M059J (cell line): Measurements from ENCODE around the gene PTPRD. TPM values are rescaled to one million over a fixed set of nuclear protein-coding genes. Genes with fewer than 3 reads are reported as not detected.
"Not testable (repeated sequence)": the region's sequence is repeated elsewhere in the genome, so short reads cannot be mapped to it uniquely, and the experiment has no call there.

Experiments used
- DNase-seq: peaks from one replicate; pipeline ENCODE4 v3.0.0-alpha.2; 2012; ENCODE audit warnings: low read depth
- total RNA-seq: library from RNA; depleted of rRNA; stranded (reverse); fragments of >200 nt; shearing (Covaris generic); gene quantifications from 2 replicates; pipeline ENCODE4 v1.2.3, GENCODE V29; 2014

Gene PTPRD
- total RNA-seq, 1 experiment from 2014 or later, result not detected

DNA sequence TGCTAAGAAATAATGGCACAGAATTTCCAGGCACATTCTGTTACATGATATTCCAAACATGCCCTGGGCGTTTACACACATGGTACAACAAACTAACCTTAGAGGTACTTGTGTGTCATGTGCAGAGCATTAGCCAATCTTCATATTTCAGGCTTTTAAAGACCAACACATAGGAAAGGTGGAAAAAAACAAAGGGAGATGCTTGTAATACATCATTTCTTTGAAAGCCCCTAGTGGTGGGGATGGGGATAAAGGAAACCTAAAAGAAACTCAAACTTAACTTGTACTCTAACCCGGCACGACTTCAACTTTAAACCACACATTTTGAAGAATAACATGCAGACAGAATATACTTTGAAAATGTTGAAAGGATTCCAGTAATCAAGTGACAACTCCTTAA, 133.6 kb downstream of the PTPRD start:
- DNase-seq, result no peak

DNA sequence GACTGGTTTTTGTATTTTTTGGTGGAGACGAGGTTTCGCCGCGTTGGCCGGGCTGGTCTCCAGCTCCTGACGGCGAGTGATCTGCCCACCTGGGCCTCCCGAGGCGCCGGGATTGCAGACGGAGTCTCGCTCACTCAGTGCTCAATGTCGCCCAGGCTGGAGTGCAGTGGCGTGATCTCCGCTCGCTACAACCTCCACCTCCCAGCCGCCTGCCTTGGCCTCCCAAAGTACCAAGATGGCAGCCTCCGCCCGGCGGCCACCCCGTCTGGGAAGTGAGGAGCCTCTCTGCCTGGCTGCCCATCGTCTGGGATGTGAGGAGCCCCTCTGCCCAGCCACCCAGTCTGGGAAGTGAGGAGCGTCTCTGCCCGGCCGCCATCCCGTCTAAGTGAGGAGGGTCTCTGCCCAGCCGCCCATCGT, 163.6 kb downstream of the PTPRD start:
- not testable (repeated sequence) for DNase-seq

DNA sequence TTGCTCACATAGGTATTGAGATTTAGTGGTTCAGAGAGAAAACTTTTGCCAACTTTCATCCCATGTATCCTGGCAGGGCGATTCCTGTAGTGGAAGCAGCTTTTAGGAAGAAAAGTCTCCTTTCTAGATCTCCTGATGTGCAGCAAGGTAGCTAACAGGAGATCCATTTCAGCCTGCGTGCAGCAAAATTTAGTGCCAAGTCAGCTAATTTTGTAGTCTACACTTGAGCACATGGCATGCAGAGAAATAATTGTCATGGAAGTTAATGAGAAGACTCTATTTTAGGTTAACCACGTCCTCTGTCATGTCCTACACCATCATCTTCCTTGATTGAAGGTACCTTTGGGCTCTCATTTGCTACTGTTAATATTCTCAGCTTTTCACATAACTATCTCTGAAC, 165.8 kb downstream of the PTPRD start:
- DNase-seq, result no peak

DNA sequence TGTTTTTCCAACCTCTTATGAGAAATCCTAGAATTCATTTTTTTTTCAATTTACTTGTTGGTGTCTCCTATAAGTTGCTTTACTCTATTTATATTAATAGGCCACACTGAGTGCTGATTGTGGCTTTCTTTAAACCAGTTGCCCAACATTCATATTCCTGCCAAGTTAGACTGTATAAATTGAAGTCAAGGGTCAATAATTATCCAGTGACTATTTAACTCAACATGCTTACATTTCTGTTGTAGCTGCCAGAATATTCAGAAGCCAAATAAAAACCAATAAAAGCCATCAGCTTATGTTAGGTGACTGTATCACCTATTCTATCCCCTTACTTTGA, 169.0 kb downstream of the PTPRD start:
- no peak for DNase-seq

DNA sequence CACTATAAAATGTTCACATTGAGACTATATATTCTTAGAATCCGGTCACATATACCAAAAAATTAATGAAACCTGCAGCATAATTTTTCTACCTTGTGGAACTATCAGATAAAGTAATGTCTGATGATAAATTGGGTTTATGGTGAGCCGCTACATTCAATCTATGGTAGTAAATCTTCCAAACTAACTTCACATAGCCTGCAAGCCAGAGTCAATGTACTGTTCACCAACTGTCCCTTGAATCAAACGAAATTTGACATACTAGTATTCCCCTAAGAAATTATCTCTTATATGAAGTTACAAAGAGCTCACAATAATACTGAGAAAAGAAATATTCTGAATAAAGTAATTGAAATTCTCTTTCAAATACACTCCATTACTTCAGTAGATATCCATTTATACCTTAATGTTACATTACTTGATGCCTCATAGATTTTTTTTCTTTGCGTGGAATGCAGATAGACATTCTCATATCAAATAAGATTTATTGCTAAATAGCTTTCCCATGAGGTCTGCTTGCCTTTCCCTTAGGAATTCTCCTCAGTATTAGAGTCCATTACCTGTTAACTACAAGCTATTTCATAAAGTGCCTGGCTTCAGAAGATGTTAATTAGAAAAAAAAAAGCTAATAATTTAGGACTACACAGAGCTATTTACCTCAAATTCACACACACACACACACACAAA, 169.5 kb downstream of the PTPRD start:
- no peak for DNase-seq

DNA sequence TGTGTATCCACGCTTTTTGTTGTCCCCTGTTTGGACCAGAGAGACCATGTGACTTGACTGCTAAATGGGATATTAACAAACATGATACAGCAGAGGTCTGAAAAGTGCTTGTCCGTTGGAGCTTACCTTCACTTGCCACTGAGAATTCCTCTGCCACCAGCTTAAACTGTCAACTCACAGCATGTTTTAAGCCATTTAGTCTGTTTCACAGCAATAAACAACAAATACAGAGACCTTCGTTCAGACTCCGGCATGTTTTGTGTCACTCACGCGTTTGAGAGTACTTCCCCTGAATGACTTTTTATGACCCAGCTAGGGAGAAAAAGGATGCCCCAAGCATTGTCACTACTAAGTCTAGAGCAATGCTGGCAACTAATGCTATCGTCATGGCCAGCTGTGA, 173.8 kb downstream of the PTPRD start:
- no peak for DNase-seq

DNA sequence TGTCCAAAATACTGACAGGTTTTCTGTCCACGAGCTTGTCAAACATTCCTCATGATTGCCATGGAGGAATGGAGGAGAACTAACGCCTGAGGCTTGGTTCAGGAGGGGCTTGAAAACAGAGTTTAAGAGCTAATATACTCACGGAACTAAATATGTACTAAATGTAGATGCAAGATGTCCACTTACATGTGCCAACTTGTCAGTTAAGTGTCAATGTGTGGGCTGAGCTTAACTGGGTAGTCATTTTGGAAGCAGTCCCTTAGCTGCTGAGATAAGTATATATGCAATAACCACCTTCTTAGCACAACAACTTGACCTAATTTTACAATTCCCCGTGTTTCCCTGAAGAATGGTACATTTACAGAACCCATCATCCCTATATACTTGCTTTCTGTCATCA, 176.0 kb downstream of the PTPRD start:
- DNase-seq, result no peak

DNA sequence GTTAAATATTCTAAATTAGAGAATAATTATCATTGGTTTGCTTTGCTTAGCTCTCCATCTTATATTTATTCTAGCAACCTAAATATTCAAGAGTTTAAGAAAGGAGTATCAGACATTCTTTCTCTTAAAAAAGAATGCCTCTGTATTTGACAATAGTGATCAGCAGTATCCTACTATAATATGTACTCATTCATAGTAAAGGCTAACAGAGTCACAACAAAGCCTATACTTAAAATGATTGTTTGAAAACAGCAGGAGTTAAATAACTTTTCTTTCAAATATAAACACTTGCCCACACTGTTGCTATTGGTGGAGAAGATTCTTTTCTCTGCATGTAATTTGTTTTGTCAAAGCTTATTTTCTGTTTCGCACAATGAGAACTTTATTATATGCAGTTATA, 178.4 kb downstream of the PTPRD start:
- DNase-seq, result no peak

DNA sequence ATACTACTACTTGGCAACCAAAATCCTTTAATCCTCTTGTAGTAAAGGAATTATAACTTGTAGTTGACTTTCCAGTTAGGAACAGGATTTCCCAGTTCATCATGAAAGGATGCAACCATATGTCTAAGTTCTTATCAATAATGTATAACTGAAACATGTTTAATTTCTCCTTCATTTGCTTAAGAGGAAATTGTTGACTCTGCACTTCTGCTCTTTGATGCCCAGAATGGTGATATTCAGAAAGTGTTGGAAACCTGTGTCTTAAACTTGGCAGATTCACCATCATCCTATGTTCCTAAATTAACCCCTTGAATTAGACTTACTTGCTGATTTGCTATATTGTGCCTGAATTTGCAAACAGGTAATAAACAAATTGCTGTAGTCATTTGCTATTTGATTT, 201.5 kb downstream of the PTPRD start:
- DNase-seq, result no peak

DNA sequence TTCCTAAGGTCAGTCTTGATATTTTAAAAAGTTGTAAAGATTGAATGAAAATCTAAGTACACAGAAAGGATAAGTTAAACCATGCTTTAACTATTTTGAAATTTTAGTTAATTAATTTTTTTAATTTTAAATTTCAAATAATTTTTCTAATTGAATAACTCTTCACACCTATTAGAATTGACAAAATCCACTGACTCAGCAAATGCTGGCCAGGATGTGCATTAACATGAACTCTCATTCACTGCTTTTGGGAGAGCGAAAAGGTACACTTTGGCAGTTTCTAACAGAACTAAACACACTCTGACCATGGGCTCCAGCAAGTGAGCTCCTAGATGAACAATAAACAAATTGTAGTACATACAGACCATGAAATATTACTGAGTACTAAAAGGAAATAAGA, 209.5 kb downstream of the PTPRD start:
- no peak for DNase-seq

DNA sequence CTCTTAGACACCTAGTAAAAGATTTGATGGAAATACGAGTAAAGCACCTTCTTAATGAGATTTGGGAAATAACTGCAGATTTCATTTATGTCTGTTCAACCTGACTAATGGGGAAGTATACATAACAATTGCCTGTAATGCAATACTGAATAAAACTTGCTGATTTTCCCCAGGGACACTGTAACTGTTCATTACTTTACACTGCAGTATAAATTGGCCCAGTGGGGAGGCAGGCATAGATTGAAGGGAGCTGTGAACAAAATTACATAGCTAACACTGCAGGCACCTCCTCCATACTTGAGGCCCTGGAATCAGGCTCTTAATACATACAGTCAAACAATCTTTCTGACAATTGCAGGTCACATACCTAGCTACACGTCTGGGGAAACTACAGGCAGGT, 216.2 kb downstream of the PTPRD start:
- DNase-seq, result no peak

DNA sequence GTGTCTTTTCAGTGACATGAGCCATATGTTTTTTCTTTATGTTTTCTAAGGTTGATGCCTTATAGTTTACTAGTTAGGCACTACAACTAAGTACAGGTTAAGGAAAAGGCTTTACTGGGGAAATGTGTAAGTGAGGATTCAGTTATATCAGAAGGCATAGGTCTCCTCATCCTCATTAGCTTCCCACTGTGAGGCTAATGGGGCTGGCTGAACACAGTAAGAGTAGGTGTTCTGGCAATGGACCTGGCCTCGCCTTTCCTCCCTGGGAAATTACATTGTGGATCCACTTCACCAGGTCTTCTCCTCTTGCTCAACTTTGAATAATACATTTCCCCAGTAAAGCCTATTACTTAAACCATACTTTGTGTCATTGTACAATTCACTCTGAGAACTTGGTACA, 225.5 kb downstream of the PTPRD start:
- DNase-seq, result no peak

DNA sequence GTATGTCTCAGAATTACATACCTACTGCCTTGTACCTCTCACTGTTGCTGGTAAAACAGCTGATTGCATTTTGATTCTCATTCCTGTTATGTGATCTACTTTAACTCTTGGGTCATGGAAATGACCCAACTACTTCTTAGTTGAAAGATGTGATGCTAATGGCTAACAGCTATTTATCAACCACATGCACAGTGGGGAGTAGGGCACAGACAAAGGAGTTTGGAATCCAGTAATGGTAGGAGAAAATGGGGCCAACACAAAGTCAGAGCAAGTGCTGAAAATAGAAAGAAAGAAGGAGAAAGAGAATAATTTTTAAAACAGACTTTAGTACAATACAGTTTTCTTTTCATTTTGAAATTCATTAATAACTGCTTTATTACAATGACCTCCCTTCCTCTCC, 241.0 kb downstream of the PTPRD start:
- DNase-seq, result no peak

DNA sequence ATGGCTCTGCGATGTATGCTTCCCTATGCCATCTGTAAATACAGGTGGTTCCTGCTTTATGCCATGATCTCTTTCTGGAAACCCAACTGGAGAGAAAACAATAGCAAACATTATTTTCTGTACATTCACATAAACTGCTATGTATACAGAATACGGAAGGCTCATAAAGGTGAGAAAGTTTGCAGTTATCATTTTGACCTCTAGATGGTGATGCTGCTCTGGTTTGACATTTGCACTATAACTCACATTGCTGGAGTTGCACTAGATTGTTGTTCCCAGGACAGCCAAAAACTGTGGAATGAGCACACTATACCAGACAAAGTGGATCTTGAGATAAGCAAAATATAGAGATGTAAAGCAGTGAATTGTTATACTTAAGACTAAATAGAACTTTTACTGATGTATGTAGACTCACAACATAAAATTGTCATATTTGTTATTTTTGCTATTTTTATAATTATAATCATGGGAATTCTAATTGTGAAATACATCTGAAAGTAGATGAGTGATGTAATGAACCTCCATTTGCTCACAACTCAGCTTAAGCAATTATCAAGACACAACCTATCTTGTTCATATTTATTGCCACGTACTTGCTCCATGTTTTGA, 246.5 kb downstream of the PTPRD start:
- peak; percentile 11 for DNase-seq

DNA sequence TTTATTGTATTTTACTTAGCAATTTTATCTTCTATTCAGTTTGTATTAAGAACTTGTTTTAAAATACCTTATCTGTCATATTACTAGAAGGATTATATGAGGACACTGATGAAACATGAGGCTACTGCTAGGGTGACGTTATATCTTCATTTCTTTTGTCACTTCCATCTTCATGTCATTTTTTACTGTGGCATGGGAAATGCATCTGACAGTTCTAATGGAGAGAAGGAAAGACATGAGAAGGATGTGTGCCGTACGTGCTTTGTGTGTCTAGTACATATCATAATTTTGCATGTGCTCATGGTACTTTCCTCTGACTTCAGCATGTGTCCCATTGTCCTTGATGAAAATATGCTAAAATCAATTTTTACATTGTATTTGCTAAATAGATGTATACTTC, 258.2 kb downstream of the PTPRD start:
- DNase-seq, result no peak

DNA sequence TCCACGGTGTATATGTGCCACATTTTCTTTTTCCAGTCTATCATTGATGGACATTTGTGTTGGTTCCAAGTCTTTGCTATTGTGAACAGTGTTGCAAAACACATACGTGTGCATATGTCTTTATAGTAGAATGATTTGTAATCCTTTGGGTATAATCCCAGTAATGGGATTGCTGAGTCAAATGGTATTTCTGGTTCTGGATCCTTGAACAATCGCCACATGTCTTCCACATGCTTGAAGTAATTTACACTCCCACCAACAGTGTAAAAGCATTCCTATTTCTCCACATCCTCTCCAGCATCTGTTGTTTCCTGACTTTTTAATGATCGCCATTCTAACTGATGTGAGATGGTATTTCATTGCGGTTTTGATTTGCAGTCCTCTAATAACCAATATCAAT, 267.2 kb downstream of the PTPRD start:
- not testable (repeated sequence) for DNase-seq

DNA sequence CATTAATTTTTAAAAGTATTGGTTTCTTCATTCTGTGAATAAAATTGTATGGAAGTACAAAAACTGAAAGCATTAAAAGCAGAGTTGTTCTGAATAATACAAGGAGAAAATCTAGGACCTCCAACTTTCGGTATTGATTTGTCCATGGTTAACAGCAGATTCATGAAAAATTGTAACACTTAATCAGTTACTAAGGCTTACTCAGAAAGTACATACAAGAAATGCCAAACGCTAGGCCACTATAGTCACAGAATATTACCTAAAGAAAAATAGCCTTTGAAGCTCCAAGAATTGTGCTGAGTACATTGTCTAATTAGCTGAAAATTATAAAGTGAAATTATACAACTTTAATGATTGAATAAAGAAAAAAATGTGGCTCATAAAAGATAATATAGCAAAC, 271.7 kb downstream of the PTPRD start:
- DNase-seq, result no peak

DNA sequence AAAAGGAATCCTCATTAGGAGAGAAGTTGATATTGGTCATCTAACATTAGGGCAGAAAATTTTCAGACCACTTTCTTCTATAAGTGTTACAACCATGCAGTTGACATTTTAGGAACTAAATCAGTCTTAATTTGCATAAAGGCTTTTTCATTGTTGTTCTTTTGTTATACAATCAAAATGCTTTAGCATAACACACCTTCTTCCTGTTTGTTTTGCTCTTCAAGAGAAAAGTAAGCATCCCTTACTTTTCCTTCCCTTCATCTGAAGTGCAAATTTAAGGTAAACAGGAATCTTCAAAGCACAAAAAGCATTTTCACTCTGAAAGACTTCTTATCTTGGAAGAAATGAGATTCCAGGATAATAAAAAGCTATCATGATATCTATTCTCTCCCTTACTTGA, 273.6 kb downstream of the PTPRD start:
- DNase-seq, result no peak

DNA sequence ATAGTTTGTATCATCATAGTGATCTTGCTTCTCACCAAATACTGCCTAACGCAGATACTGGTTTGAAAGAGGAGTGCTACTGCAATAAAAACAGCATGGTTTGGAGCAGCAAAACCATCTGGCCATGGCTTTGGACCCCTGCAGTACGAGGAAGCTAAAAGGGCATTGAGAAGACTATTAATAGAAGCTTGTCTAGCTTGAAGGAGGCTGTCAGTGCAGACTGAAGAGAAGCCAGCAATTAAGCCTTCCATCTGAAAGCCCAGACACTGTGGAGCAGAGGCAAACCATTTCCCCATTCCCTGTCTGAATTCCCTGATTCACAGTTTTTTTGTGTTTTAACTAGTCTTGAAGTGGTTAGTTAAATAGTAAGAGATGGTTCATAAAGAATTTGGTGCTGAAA, 281.6 kb downstream of the PTPRD start:
- no peak for DNase-seq

DNA sequence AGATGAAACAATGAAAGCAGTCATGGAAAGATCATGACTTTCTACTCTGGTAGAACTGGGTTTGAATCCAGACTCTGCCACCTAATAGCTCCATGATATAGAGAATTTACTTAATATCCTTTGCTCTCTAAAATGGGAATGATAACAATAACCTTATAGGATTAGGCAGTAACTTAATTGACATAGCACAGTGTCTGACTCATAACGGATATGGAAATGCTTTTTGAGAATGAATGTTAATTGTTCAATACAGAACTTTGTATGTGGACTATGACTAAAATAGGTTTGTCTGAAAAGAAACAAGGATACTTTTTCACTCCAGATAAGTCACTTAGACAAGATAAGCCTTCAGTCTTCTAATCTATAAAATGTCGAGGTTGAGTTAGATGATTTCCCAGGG, 330.7 kb downstream of the PTPRD start:
- DNase-seq, result no peak

DNA sequence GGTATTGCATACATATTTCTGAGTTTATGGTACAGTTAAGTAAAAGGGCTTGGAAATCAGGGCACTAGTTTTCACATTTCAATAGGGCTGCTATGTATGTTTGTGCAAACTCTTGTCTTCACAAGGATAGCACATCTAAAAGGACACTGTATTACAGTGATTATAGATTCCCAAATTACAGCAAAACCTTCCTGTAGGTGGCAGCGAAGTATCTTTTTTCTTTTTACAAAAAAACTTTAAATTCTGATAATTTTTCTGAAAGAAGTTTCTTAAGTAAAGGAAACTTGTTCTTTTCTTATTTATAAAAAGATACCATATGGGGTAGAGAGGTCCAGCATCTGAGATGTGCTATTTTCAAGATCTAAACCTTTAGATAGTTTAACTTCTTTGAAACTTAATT, 337.8 kb downstream of the PTPRD start:
- DNase-seq, result no peak

DNA sequence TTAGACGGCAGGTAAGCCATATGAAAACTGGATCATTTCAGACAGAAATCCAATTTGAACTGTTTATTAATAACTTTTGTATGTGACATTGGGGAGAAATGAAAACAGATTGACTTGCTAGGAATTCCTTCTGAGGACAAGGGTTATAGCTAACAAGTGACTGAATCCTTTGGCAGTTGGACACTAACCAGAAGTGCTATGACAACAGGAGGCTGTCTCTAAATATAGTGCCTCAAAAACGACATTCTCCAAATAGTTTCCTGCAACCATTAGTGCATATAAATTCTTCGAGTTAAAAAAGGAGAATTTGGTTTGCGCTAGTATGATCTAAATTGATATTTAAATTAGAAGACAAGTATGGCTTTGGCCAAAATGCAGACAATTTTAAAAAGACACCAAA, 338.6 kb downstream of the PTPRD start:
- no peak for DNase-seq

DNA sequence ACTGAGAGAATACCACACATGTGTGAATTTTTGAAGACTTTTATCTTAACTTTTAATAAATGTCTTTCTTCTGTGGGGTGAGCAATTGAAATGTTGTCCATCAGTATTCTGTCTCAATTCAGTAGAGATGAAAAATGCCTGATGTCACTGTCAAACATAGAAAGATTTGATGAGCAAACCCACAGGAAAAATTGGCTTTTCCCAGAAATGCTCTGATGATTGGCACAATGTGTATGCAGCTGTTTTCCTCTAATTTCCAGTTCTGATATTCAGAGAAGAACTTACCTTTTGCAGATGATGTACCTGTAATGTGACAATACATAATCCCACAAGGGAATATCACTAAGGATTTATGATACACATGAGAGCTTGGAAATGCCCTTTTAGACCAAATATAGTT, 340.0 kb downstream of the PTPRD start:
- DNase-seq, result no peak
